Sigmoid colon (tissue), 4 donors: Measurements from ENCODE around the gene ANTXRL.
"Not testable (repeated sequence)": the region's sequence is repeated elsewhere in the genome, so short reads cannot be mapped to it uniquely, and the experiment has no call there.

ENCODE experiments used
- CTCF ChIP-seq, 4 experiments: fragments of 450-650 bp in 3 of 4; fragments of 200-600 bp in 1 of 4; IDR thresholded peaks; one replicate each; pipeline ENCODE4 v1.5.1; 2016 to 2019; ENCODE audit warnings: antibody characterized with exemption in 4 of 4, mild to moderate bottlenecking in 3 of 4, moderate library complexity in 2 of 4
- EP300 ChIP-seq, 4 donors: sonication (generic); formaldehyde crosslinking; IDR thresholded peaks; one replicate each; pipeline ENCODE4 v1.6.1; 2017; ENCODE audit warnings: antibody characterized with exemption in 4 of 4
- POLR2A ChIP-seq, 2 donors: fragments of 450-650 bp; IDR thresholded peaks; one replicate each; pipeline ENCODE4 v1.6.1; 2016; ENCODE audit warnings: antibody characterized with exemption in 2 of 2, mild to moderate bottlenecking in 2 of 2, moderate library complexity in 2 of 2
- POLR2AphosphoS5 ChIP-seq, 4 donors: sonication (generic); formaldehyde crosslinking; IDR thresholded peaks; one replicate each; pipeline ENCODE4 v1.6.1; 2017; ENCODE audit warnings: antibody characterized with exemption in 4 of 4

GRCh38 chr10:46302765-46303352 is 16.1 kb downstream of the ANTXRL start:
- not testable (repeated sequence) for TF ChIP-seq CTCF, POLR2A, POLR2AphosphoS5, EP300 (IDR thresholded peaks at IDR 0.05)
